HepG2 (cell line): Measurements from ENCODE around the gene HOXA1. TPM values are rescaled to one million over a fixed set of nuclear protein-coding genes. Genes with fewer than 3 reads are reported as not detected.

ENCODE experiments used
- ATAC-seq: fragments of 200-7000 bp; cut with Tn5 transposase; 3 replicates; pipeline ENCODE4 v1.9.1; 2020; ENCODE audit warnings: mild to moderate bottlenecking, moderate library complexity
- BruUV-seq: library from RNA; stranded (reverse); fragments of 400-500 nt; replicated peaks from 2 replicates; lab custom pipeline; 2021; lab: Mats Ljungman, UMichigan
- CTCF ChIA-PET: fragments of 300-600 bp; formaldehyde crosslinking; extraction: SDS; loops from one replicate; lab custom pipeline; 2021; ENCODE audit warnings: low total read pairs, inconsistent platforms, low intra/inter-chr PET ratio; lab: Yijun Ruan, JAX
- POLR2A ChIA-PET: fragments of 350-600 bp; sonication (Branson Sonifier 250); formaldehyde crosslinking; loops from one replicate; lab custom pipeline; 2020; ENCODE audit warnings: antibody characterized with exemption, inconsistent platforms; lab: Yijun Ruan, JAX
- DNase-seq: peaks from one replicate; pipeline ENCODE4 v3.0.0-alpha.2; 2015; ENCODE audit warnings: low spot score
- FAIRE-seq: peaks from 3 replicates; lab custom pipeline; 2011; peaks lifted over from hg19 to GRCh38; lab: Jason Lieb, UNC
- H2AFZ ChIP-seq: one replicate; pipeline ENCODE4 v1.6.1; 2011; ENCODE audit warnings: low read length, inconsistent platforms
- H3K27ac ChIP-seq: fragments of 300-600 bp; 3 replicates; pipeline ENCODE4 v1.8.0; 2011; ENCODE audit warnings: mixed run types, mild to moderate bottlenecking, mixed read lengths, low read length, inconsistent platforms; ENCODE audit not compliant: insufficient read depth; ENCODE audit errors: extremely low read length
- H3K27me3 ChIP-seq, 2 experiments: fragments of 200-600 bp in 1 of 2; 2 replicates in 1 of 2; 3 replicates in 1 of 2; pipeline versions ENCODE4 v1.6.0 to v1.8.0; 2011; ENCODE audit warnings: low read length in 2 of 2, mild to moderate bottlenecking in 2 of 2, moderate library complexity in 2 of 2, inconsistent platforms in 1 of 2; ENCODE audit not compliant: insufficient read depth in 2 of 2, control insufficient read depth in 1 of 2
- H3K36me3 ChIP-seq, 2 experiments: fragments of 200-600 bp in 1 of 2; replicated peaks in 1 of 2; 2 replicates in 1 of 2; 3 replicates in 1 of 2; pipeline versions ENCODE4 v1.5.1 to v1.8.0; 2011; ENCODE audit warnings: low read length in 2 of 2, inconsistent platforms in 1 of 2; ENCODE audit not compliant: insufficient read depth in 2 of 2, control insufficient read depth in 1 of 2
- H3K4me1 ChIP-seq: 2 replicates; pipeline ENCODE4 v1.5.1; 2012; ENCODE audit warnings: low read length, inconsistent platforms; ENCODE audit not compliant: insufficient read depth
- H3K4me2 ChIP-seq: 2 replicates; pipeline ENCODE4 v1.6.0; 2011; ENCODE audit warnings: low read depth, low read length, inconsistent platforms
- H3K4me3 ChIP-seq, 3 experiments: fragments of 200-600 bp in 1 of 3; sonication (generic), shearing (Covaris generic) in 1 of 3; replicated peaks in 1 of 3; 2 replicates each; pipeline ENCODE4 v1.5.1; 2011 to 2016; ENCODE audit warnings: low read length in 3 of 3, inconsistent platforms in 2 of 3, low read depth in 2 of 3, mild to moderate bottlenecking in 2 of 3, control low read depth in 1 of 3, mixed read lengths in 1 of 3; ENCODE audit not compliant: insufficient read depth in 1 of 3
- H3K79me2 ChIP-seq: one replicate; pipeline ENCODE4 v1.6.1; 2011; ENCODE audit warnings: low read length, inconsistent platforms; ENCODE audit not compliant: insufficient read depth
- H3K9ac ChIP-seq: 2 replicates; pipeline ENCODE4 v1.6.0; 2011; ENCODE audit warnings: mild to moderate bottlenecking, low read depth, low read length, inconsistent platforms; ENCODE audit not compliant: insufficient read depth
- H3K9me3 ChIP-seq: 2 replicates; pipeline ENCODE4 v1.5.1; 2012; ENCODE audit warnings: mild to moderate bottlenecking, low read length
- H4K20me1 ChIP-seq: 2 replicates; pipeline ENCODE4 v1.6.0; 2011; ENCODE audit warnings: inconsistent platforms, mild to moderate bottlenecking, low read length, moderate library complexity; ENCODE audit not compliant: insufficient read depth
- AHDC1 ChIP-seq: sonication (generic); formaldehyde crosslinking; IDR thresholded peaks from 2 replicates; pipeline ENCODE4 v1.5.1; 2020; ENCODE audit warnings: mild to moderate bottlenecking, missing genetic modification reagents, borderline replicate concordance
- RBAK ChIP-seq: sonication (generic); formaldehyde crosslinking; IDR thresholded peaks from 2 replicates; pipeline ENCODE4 v1.5.1; 2020; ENCODE audit warnings: mild to moderate bottlenecking, missing genetic modification reagents
- ZBTB7A ChIP-seq: sonication (generic); formaldehyde crosslinking; IDR thresholded peaks from 2 replicates; pipeline ENCODE4 v1.8.0; 2022; ENCODE audit warnings: mild to moderate bottlenecking, missing genetic modification reagents
- ZNF710 ChIP-seq: sonication (generic); formaldehyde crosslinking; IDR thresholded peaks from 2 replicates; pipeline ENCODE4 v1.5.0; 2020; ENCODE audit warnings: mild to moderate bottlenecking, missing genetic modification reagents, borderline replicate concordance
- WGBS: methylation state at CpG from one replicate; pipeline ENCODE4 v1.1.6; 2017; ENCODE audit warnings: low lambda C conversion rate; 5-methylcytosine and 5-hydroxymethylcytosine counted together
- in situ Hi-C: cut with HindIII; loops from 2 replicates; pipeline ENCODE4 v1.10.0; 2017; ENCODE audit warnings: low pct_unique_long_range_greater_than_20kb; ENCODE audit not compliant: extremely low pct_ligation_motif_present
- intact Hi-C: fragments of 100-400 bp; cut with micrococcal nuclease; formaldehyde crosslinking; loops from one replicate; pipeline ENCODE4 v1.10.0; 2022; ENCODE audit not compliant: unreplicated experiment
- polyA plus RNA-seq, 8 experiments: library from polyadenylated mRNA; depleted of rRNA in 3 of 8; stranded (reverse) in 7 of 8; unstranded in 1 of 8; fragments of >200 nt; fragmentation: Illumina TruSeq in 4 of 8; extraction: Trizol in 4 of 8; gene quantifications; 2 replicates each; pipeline versions ENCODE4 v1.2.1 to v1.2.3, GENCODE V29; 2011 to 2016; ENCODE audit warnings: low read depth in 4 of 8, missing spikeins in 1 of 8, mixed read lengths in 1 of 8; ENCODE audit not compliant: insufficient read depth in 1 of 8
- total RNA-seq, 5 experiments: library from RNA; depleted of rRNA; stranded (reverse); fragments of >200 nt; fragmentation: Illumina TruSeq; extraction: Trizol; gene quantifications; 2 replicates each; pipeline ENCODE4 v1.2.3, GENCODE V29; 2016; ENCODE audit warnings: low read depth in 1 of 5

The HOXA1 gene
- total and polyA plus RNA-seq, 2 of the 13 experiments (the other 11 are each of a cell fraction or from before 2014, with no cell fraction given), result 0.18 to 0.20 TPM

- Histone ChIP-seq H3K36me3 (no peaks in the 10 kb centered on the region), H3K4me2 (no peak overlapping the region), H3K4me1 (no peaks in the 10 kb centered on the region), H3K79me2 (no peaks in the 10 kb centered on the region), H3K27me3 (no peaks in the 10 kb centered on the region), H3K9me3 (no peaks in the 10 kb centered on the region), H4K20me1 (no peaks in the 10 kb centered on the region), H3K4me3 (no peak overlapping the region), H2AFZ (no peak overlapping the region), H3K27ac (no peak overlapping the region), H3K9ac (no peak overlapping the region)
- DNase-seq (no peak), FAIRE-seq (no peak), ATAC-seq (no peak)
- WGBS, result 53% methylated on average over 3 of the region's 3 CpGs
- ChIA-PET CTCF (no interaction called here), POLR2A (no interaction called here)
- intact Hi-C loops (no loop called here), in situ Hi-C loops (no loop called here)
- BruUV-seq, result no TSS peak
- TF ChIP-seq ZNF710 (CRISPR knock-in tag) (no peak), AHDC1 (CRISPR knock-in tag) (no peak), RBAK (CRISPR knock-in tag) (no peak), ZBTB7A (no peak)
Observed at GRCh38 chr7:27066148-27066547, 29.7 kb downstream of the HOXA1 start.
